GM21423 (cell line): Measurements from ENCODE around the gene IP6K3.

ENCODE experiments used
- ATAC-seq: cut with Tn5 transposase; IDR thresholded peaks from one replicate; pipeline ENCODE4 v1.9.1; 2021; ENCODE audit warnings: mild to moderate bottlenecking, moderate library complexity; ENCODE audit not compliant: unreplicated experiment

IP6K3 gene

GRCh38 chr6:33693186-33694105, 53.3 kb downstream of the IP6K3 start:
- ATAC-seq = no peak

- peak; percentile 35 for ATAC-seq
Observed at GRCh38 chr6:33692760-33693158, 53.9 kb downstream of the IP6K3 start.

GRCh38 chr6:33692078-33692759, 54.5 kb downstream of the IP6K3 start:
- ATAC-seq = no peak

- ATAC-seq = no peak
Observed at GRCh38 chr6:33691456-33692077, 55.1 kb downstream of the IP6K3 start.

- no peak for ATAC-seq
Observed at GRCh38 chr6:33690766-33691165, 55.9 kb downstream of the IP6K3 start.

- no peak for ATAC-seq
Observed at GRCh38 chr6:33689879-33690278, 56.8 kb downstream of the IP6K3 start.

GRCh38 chr6:33689148-33689494, 57.6 kb downstream of the IP6K3 start:
- ATAC-seq = no peak

GRCh38 chr6:33688451-33689147, 58.1 kb downstream of the IP6K3 start:
- no peak for ATAC-seq

GRCh38 chr6:33688006-33688405, 58.7 kb downstream of the IP6K3 start:
- ATAC-seq = no peak

- no peak for ATAC-seq
Observed at GRCh38 chr6:33686981-33687975, 59.4 kb downstream of the IP6K3 start.

- no peak for ATAC-seq
Observed at GRCh38 chr6:33686225-33686924, 60.3 kb downstream of the IP6K3 start.

- ATAC-seq = no peak
Observed at GRCh38 chr6:33685411-33686224, 61.1 kb downstream of the IP6K3 start.

- no peak for ATAC-seq
Observed at GRCh38 chr6:33684983-33685382, 61.7 kb downstream of the IP6K3 start.

- no peak for ATAC-seq
Observed at GRCh38 chr6:33684428-33684896, 62.2 kb downstream of the IP6K3 start.

- no peak for ATAC-seq
Observed at GRCh38 chr6:33683576-33684427, 62.9 kb downstream of the IP6K3 start.

GRCh38 chr6:33683051-33683571, 63.6 kb downstream of the IP6K3 start:
- ATAC-seq = no peak

GRCh38 chr6:33682341-33682740, 64.4 kb downstream of the IP6K3 start:
- no peak for ATAC-seq
